HG03442 (cell line): ENCODE results near the gene L3MBTL3.

ENCODE experiments used
- ATAC-seq: cut with Tn5 transposase; IDR thresholded peaks from one replicate; pipeline ENCODE4 v1.9.1; 2021; ENCODE audit warnings: mild to moderate bottlenecking, moderate library complexity; ENCODE audit not compliant: unreplicated experiment

The L3MBTL3 gene

DNA sequence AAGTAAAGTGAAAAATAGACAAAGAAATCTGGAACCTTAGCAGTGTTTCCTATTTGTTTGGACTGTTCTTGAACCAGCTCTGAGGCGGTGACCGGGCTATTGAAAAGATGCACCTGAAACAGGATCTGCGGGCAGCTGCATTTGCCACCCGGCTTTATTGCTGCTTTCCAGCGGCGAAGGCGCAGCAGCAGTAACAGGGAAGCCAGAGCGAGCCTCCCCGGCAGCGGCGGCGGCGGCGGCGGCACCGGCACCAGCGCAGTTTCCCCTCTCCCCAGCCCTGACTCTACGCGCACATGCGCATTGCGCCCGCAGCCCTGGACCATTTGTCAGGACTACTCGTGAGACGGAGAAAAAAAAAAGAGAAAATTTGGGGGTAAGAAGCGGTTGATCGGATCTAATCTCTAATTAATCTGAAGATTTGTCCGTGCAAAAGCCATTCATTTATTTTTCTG, at the start of gene L3MBTL3:
L3MBTL3 (plus strand) TSS at position 290 of the 452 bp plus-strand sequence. CDS start 24,119 bp downstream, outside the sequence.
- peak; percentile 73 for ATAC-seq

DNA sequence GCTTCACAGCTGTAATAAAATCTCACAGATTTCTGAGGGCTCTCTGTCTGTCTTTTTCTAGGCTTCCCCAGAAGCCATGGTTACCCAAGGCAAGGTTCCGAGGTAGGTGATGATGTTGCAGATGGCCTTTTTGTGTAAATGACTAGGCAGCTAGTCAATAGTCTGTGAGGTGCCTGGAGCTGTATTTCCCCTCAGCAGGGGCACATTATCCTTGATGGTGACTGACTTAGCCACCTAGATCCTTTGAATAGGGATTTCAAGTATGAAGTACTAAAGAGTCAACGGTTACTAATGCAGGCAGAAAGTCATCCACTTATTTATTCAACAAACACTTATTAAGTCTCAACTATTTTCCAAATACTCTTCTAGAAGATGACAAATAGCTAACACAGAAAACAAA, 49.3 kb upstream of the L3MBTL3 start:
- no peak for ATAC-seq

- no peak for ATAC-seq
These were observed 42.3 kb upstream of the L3MBTL3 start for GRCh38 chr6:129976110-129976509.

- no peak for ATAC-seq
These were observed 40.0 kb upstream of the L3MBTL3 start for GRCh38 chr6:129978148-129978916.

DNA sequence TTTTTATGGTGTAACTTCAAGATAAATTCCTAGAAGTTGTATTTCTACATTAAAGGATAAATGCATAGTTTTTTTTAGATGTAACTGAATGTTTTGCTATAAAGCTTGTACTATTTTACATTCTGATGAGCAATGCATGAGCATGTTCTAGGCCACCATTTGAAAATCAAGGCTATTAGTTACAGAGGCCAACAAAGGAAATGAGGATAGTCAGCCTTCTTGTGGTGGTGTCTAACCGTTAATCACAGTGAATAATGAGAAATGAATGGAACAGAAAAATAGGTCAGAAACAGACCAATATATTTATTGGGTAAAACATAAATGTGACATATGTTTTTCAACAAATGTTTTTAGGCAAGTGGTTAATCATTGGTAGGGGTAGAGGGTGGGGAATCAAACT, 37.6 kb upstream of the L3MBTL3 start:
- no peak for ATAC-seq

DNA sequence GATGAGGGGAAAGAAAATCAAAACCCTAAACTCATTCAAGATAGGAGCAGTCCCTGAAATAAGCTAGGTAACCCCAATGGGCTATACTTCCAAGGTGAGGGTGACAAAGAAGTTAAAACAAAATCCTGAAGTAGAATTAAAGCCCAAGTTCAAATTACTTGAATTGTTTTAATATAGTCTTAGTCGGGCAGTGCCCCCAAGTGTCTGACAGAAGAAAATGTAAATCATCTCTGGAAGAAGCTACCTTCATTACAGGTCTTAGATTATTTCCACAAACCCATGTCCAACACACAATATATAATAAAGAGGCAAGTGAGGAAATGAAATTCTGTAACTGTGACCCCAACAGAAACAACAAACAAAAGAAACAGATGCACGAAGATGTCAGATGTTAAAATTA, 36.8 kb upstream of the L3MBTL3 start:
- ATAC-seq: no peak

- no peak for ATAC-seq
These were observed 29.0 kb upstream of the L3MBTL3 start for GRCh38 chr6:129989396-129989795.

GRCh38 chr6:129992881-129993280, 25.5 kb upstream of the L3MBTL3 start:
- ATAC-seq: no peak

DNA sequence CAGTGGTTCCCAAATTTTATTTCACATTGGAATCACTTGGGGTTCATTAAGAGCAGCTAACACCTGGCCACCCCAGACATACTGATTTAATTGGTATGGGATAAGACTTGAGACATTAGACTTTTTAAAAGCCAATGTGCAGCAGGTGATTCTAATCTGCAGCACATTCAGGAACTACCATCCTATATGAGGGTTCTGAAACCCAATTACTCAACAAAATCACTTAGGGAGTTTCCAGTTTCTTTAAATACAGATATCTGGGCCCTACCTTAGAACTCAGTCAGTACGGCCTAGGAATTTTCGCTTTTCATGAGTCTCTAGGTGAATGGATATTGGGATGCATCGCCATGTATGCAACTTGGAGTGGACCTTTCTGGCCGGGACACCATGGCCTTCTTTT, 24.0 kb upstream of the L3MBTL3 start:
- no peak for ATAC-seq

- no peak for ATAC-seq
These were observed 22.0 kb upstream of the L3MBTL3 start for GRCh38 chr6:129996387-129996786.

GRCh38 chr6:130000526-130001421, 17.6 kb upstream of the L3MBTL3 start:
- ATAC-seq: no peak

GRCh38 chr6:130008236-130008873, 10.0 kb upstream of the L3MBTL3 start:
- no peak for ATAC-seq

DNA sequence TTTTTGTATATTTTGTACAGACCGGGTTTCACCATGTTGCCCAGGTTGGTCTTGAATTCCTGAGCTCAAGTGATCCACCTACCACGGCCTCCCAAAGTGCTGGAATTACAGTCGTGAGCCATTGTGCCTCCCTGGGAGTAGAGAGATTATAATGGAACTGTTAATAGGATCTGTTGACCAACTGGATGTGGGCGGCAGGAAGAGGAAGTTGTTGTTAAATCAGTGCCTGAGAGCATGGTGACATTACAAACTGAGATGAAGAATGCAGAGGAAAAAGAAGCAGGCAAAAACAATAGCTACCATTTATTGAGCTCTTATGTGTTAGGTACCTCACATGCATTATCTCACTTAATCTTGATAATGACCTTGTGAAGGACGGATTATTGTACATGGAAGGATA, 9.2 kb upstream of the L3MBTL3 start:
- no peak for ATAC-seq

DNA sequence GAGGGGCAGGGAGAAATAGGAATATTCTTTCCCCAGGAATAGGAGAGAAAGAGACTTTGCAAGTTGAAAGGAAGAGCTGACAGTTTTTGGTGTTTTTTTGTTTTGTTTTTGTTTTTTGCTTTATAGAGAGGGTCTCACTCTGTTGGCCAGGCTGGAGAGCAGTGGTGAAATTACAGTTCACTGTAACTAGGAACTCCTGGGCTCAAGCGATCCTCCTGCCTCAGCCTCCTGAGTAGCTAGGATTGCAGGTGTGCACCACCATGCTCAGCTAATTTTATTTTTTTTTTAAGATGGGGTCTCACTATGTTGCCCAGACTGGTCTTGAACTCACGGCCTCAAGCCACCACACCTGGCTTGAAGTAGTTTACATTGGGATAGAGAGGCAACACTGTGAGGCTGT, 8.0 kb upstream of the L3MBTL3 start:
- ATAC-seq: no peak

GRCh38 chr6:130012728-130013127, 5.7 kb upstream of the L3MBTL3 start:
- no peak for ATAC-seq

- peak; percentile 12 for ATAC-seq
These were observed 454 bp downstream of the L3MBTL3 start for GRCh38 chr6:130018744-130019325.

- peak; percentile 22 for ATAC-seq
These were observed 1.1 kb downstream of the L3MBTL3 start for GRCh38 chr6:130019326-130020072.

GRCh38 chr6:130020073-130020906, 1.9 kb downstream of the L3MBTL3 start:
- no peak for ATAC-seq

GRCh38 chr6:130020907-130021629, 2.7 kb downstream of the L3MBTL3 start:
- ATAC-seq: peak; percentile 59
